ENCODE data around the gene CCDC78. TPM values are rescaled to one million over a fixed set of nuclear protein-coding genes. Genes with fewer than 3 reads are reported as not detected.

The CCDC78 gene
- total and polyA plus RNA-seq, 2 experiments from 2014 or later: 10.5 to 12.6 TPM

DNA sequence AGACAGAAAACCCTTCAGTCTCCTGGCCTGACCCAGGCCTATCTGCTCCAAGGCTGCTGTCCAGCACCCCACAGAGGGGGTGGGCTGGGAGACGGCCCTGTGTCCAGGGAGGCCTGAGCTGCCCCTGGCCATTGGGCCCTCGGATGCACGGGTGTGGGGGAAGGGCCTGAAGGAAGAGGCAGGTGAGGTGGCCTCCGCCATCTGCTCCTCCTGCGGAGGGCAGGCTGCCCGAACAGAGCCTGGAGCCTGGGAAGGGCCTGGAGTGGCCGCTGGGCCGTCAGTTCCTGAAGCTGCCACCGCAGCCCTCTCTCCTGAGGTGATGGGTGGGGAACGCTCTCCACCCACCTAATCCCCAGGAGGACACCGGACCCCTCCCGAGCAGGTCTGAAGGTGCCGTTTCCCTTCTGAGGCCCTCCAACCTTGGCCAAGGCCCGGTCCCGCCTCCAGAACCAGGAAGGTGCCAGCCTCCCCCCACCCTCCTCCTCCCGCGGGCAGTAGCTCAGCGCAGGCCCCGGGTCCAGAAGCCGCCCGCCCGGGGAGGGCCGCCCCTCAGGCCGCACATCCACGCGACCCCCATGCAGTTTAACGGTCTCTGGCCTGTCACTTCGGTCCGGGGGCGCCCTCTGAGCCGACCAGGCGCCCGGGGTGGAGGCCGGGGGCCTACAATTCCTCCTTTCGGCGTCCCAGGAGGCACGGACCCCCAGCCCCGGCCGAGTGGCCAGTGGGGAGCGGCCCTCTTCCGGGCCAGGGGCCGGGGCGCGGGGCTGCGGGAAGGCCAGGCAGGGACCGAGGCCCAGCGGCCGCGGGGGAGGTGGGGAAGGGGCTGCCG, 21.5 kb downstream of the CCDC78 start (continued):
- no peak for TF ChIP-seq CREB1 (CRISPR knock-in tag; IDR thresholded peaks at IDR 0.05; ENCODE audit: low read depth)
- peak; percentile 63 for TF ChIP-seq EZH2 (IDR thresholded peaks at IDR 0.05; ENCODE audit: low read depth, unreplicated experiment)
- no peak for TF ChIP-seq ZNF114 (CRISPR knock-in tag; IDR thresholded peaks at IDR 0.05)
- no peak for TF ChIP-seq POLR2AphosphoS5 (IDR thresholded peaks at IDR 0.05; ENCODE audit: low read depth)
- TF ChIP-seq, protein P1, sequence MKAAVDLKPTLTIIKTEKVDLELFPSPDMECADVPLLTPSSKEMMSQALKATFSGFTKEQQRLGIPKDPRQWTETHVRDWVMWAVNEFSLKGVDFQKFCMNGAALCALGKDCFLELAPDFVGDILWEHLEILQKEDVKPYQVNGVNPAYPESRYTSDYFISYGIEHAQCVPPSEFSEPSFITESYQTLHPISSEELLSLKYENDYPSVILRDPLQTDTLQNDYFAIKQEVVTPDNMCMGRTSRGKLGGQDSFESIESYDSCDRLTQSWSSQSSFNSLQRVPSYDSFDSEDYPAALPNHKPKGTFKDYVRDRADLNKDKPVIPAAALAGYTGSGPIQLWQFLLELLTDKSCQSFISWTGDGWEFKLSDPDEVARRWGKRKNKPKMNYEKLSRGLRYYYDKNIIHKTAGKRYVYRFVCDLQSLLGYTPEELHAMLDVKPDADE (IDR thresholded peaks at IDR 0.05): no peak
- TF ChIP-seq, protein P2, sequence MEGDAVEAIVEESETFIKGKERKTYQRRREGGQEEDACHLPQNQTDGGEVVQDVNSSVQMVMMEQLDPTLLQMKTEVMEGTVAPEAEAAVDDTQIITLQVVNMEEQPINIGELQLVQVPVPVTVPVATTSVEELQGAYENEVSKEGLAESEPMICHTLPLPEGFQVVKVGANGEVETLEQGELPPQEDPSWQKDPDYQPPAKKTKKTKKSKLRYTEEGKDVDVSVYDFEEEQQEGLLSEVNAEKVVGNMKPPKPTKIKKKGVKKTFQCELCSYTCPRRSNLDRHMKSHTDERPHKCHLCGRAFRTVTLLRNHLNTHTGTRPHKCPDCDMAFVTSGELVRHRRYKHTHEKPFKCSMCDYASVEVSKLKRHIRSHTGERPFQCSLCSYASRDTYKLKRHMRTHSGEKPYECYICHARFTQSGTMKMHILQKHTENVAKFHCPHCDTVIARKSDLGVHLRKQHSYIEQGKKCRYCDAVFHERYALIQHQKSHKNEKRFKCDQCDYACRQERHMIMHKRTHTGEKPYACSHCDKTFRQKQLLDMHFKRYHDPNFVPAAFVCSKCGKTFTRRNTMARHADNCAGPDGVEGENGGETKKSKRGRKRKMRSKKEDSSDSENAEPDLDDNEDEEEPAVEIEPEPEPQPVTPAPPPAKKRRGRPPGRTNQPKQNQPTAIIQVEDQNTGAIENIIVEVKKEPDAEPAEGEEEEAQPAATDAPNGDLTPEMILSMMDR (conservative IDR thresholded peaks at IDR 0.05; ENCODE audit: low read depth in 2 of 2): no peak

DNA sequence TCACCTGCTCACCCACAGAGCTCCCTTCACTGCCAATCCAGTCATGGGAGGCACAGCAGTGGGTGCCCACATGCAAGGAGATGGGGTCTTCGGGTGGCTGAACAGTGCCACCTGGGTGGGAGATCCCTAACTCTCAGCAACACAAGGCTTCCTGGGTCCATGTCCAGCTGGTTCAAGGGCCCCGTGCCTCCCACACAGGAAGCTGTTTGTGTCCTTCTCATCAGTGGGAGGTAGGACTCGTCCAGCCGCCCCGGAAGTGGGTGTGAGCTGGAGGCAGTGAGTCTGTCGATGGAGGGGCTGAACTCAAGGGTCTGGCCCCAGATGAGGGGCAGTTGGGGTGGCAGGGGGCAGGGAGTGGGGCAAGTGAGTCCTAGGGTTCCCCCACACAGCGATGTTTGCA, 22.2 kb downstream of the CCDC78 start:
- H3K9me3 Mint-ChIP-seq: no peaks in the 10 kb centered on the region; the same call in 2 of the 3 replicates
- Histone ChIP-seq H2AFZ (no peak overlapping the region), H3K27me3 (ENCODE audit: insufficient read depth) (peaks cover 93% of the 10 kb centered on the region), H3K36me3 (ENCODE audit: insufficient read depth) (no peaks in the 10 kb centered on the region), H3K4me2 (no peak overlapping the region), H3K4me3 (no peak overlapping the region), H3K9me2 (ENCODE audit: insufficient read depth) (no peaks in the 10 kb centered on the region), H3K27ac (ENCODE audit: low read depth) (no peak overlapping the region), H3F3A (replicated peaks; ENCODE audit: low read depth) (0 out of 2 replicates have a peak, but pooled peaks cover 6% of the 10 kb centered on the region), H3K4me1 (ENCODE audit: insufficient read depth) (no peaks in the 10 kb centered on the region), H4K20me1 (replicated peaks; ENCODE audit: insufficient read depth) (no peaks in the 10 kb centered on the region; the same call in 1 of the 2 replicates), H3K79me2 (replicated peaks; ENCODE audit: insufficient read depth) (no peaks in the 10 kb centered on the region)
- H3K27ac Mint-ChIP-seq: no peak overlapping the region
- H3K4me1 Mint-ChIP-seq: no peaks in the 10 kb centered on the region
- DNase-seq (ENCODE audit: low spot score) (no peak), ATAC-seq (no peak)
- peaks cover 79% of the 10 kb centered on the region for H3K27me3 Mint-ChIP-seq (ENCODE audit: insufficient read depth, low read depth, poor library complexity)
- no peaks in the 10 kb centered on the region for H3K36me3 Mint-ChIP-seq (ENCODE audit: low read depth)
- no peak overlapping the region for H3K4me3 Mint-ChIP-seq
- TF ChIP-seq, protein P2 (conservative IDR thresholded peaks at IDR 0.05; ENCODE audit: low read depth in 2 of 2): no peak
- TF ChIP-seq STAT1 (IDR thresholded peaks at IDR 0.05; ENCODE audit: unreplicated experiment): no peak
- no peak for TF ChIP-seq ZNF114 (CRISPR knock-in tag; IDR thresholded peaks at IDR 0.05)
- TF ChIP-seq CREB1 (CRISPR knock-in tag; IDR thresholded peaks at IDR 0.05; ENCODE audit: low read depth): no peak
- TF ChIP-seq, protein P3, sequence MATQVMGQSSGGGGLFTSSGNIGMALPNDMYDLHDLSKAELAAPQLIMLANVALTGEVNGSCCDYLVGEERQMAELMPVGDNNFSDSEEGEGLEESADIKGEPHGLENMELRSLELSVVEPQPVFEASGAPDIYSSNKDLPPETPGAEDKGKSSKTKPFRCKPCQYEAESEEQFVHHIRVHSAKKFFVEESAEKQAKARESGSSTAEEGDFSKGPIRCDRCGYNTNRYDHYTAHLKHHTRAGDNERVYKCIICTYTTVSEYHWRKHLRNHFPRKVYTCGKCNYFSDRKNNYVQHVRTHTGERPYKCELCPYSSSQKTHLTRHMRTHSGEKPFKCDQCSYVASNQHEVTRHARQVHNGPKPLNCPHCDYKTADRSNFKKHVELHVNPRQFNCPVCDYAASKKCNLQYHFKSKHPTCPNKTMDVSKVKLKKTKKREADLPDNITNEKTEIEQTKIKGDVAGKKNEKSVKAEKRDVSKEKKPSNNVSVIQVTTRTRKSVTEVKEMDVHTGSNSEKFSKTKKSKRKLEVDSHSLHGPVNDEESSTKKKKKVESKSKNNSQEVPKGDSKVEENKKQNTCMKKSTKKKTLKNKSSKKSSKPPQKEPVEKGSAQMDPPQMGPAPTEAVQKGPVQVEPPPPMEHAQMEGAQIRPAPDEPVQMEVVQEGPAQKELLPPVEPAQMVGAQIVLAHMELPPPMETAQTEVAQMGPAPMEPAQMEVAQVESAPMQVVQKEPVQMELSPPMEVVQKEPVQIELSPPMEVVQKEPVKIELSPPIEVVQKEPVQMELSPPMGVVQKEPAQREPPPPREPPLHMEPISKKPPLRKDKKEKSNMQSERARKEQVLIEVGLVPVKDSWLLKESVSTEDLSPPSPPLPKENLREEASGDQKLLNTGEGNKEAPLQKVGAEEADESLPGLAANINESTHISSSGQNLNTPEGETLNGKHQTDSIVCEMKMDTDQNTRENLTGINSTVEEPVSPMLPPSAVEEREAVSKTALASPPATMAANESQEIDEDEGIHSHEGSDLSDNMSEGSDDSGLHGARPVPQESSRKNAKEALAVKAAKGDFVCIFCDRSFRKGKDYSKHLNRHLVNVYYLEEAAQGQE (IDR thresholded peaks at IDR 0.05; ENCODE audit: unreplicated experiment): no peak
- TF ChIP-seq EZH2 (IDR thresholded peaks at IDR 0.05; ENCODE audit: low read depth, unreplicated experiment): no peak
- no peak for TF ChIP-seq JUNB (IDR thresholded peaks at IDR 0.05; ENCODE audit: unreplicated experiment)
- no peak for TF ChIP-seq NANOG (IDR thresholded peaks at IDR 0.05; ENCODE audit: borderline replicate concordance)
- TF ChIP-seq EZH2phosphoT487 (IDR thresholded peaks at IDR 0.05; ENCODE audit: unreplicated experiment): no peak
- TF ChIP-seq POLR2AphosphoS5 (IDR thresholded peaks at IDR 0.05; ENCODE audit: low read depth): no peak
- no peak for TF ChIP-seq ZNF331 (CRISPR knock-in tag; IDR thresholded peaks at IDR 0.05; ENCODE audit: low read depth)
- TF ChIP-seq, protein P1 (IDR thresholded peaks at IDR 0.05): no peak

Data from GM23338 (cell line).